HG03135 (cell line): Measurements from ENCODE around the gene PSMC3.
"Not testable (repeated sequence)": the region's sequence is repeated elsewhere in the genome, so short reads cannot be mapped to it uniquely, and the experiment has no call there.

Experiments used
- ATAC-seq: cut with Tn5 transposase; IDR thresholded peaks from one replicate; pipeline ENCODE4 v1.9.1; 2021; ENCODE audit warnings: mild to moderate bottlenecking, moderate library complexity; ENCODE audit not compliant: unreplicated experiment

The PSMC3 gene

GRCh38 chr11:47426062-47426956 is at the start of gene PSMC3:
TSS of gene PSMC3 (minus strand) at chr11:47426439. CDS start at chr11:47426279, 160 bp downstream.
- peak; percentile 93 for ATAC-seq

GRCh38 chr11:47470671-47471070 is 44.4 kb upstream of the PSMC3 start:
- no peak for ATAC-seq

GRCh38 chr11:47469361-47470179 is 43.3 kb upstream of the PSMC3 start:
- ATAC-seq = no peak

- no peak for ATAC-seq
Observed at GRCh38 chr11:47468598-47469214, 42.5 kb upstream of the PSMC3 start.

DNA sequence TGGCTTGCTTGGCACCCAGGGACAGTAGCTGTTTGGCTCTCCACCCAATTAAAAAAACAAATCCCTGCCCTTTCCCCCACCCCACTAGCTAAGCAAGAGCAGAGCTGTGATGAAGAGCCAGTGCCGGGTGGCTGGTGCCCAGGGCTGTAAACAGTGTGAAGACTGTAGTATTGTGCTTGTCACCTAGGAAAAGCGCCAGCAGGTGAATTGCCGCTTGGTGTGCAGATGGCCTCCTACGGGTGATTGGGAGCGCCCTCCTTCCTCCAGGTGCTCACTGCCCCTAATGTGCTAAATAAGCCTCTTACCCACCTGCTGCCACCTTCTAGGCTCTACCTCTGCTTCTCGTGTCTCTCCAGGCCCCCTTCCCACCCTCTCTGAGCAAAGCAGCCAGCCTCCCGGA is 41.1 kb upstream of the PSMC3 start:
- no peak for ATAC-seq

- ATAC-seq = no peak
Observed at GRCh38 chr11:47466701-47467250, 40.5 kb upstream of the PSMC3 start.

- no peak for ATAC-seq
Observed at GRCh38 chr11:47466201-47466600, 40.0 kb upstream of the PSMC3 start.

DNA sequence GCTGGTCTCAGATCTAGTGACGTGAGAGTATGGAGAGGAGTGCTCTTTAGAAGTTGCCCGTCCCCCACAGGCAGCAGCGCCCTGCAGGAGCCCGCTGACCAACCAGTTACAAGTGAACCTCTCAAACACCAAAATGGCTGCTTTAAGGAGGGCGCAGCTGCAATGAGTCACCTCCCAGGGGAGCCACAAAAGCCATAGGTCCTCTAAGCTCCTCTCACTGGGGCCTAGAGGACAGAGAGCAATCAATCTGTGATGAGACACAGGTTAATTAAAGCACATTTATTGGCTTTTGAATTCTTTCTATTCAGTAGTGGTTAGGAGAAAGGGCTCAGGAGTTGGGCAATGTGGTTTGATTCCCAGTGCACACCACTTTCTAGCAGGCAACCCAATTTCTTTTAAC is 38.2 kb upstream of the PSMC3 start:
- no peak for ATAC-seq

DNA sequence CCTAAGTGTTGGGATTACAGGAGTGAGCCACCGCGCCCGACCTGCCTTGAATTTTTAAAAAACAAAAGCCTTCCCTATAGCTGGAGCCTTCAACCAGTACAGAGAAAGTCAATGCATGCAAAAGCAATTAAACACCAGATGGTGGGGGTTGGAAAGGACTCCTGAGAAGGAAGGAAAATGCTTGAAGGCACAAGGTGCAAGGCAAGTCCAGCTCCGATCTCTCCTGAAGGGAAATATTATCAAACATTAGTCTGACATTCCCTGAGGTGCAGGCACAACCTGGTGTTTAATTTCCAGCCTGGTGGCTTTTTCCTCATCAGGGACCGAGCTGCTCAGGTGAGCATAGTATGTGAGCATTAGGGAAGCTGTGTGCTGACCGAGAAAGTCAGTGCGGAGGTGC is 35.6 kb upstream of the PSMC3 start:
- no peak for ATAC-seq

DNA sequence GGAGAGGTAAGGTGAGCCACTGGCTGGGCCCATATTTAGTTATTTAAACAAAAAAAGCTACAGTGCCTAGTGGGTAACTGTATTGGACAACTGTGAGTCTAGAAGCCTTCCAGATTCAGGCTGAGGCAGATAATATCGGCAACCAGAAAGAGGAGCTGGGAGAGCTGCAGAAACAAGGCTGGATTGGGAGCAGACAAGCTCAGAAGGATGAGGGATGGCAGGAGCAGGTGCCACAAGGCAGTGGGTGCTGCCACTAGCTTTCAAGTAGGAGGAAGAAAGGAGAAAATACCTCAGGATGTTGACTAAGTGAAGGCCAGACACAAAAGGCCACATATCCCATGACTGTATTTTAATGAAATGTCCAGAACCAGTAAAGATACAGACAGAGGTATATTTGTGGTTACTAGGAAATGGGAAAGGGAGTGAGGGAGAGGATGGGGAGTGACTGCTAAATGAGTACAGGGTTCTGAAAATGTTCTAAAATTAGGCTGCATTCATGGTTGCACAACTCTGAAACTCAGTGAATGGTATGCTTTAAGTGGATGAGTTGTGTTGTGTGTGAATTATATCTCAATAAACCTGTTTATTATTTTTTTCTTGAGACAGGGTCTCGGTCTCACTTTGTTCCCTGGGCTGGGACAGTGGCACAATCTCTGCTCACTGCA is 34.5 kb upstream of the PSMC3 start:
- no peak for ATAC-seq

GRCh38 chr11:47454258-47454671 is 28.0 kb upstream of the PSMC3 start:
- ATAC-seq = not testable (repeated sequence)

GRCh38 chr11:47453365-47453764 is 27.1 kb upstream of the PSMC3 start:
- no peak for ATAC-seq

DNA sequence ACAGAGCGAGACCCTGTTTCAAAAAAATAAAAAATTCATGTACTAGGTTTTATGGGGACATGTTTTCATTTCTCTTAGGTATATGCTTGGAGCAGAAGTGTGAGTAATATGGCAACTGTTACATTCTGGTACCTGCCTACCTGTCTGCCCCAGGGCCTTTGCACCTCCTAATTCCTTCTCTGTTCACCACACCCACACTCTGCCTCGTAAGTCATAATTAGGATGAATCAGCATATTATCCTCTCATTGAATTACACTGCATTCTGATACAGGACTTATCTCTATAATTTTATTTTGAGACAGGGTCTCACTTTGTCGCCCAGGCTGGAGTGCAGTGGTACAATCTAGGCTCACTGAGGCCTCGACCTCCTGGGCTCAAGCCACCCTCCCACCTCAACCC is 25.8 kb upstream of the PSMC3 start:
- no peak for ATAC-seq

- ATAC-seq = no peak
Observed at GRCh38 chr11:47451436-47451835, 25.2 kb upstream of the PSMC3 start.

GRCh38 chr11:47449541-47449940 is 23.3 kb upstream of the PSMC3 start:
- no peak for ATAC-seq

GRCh38 chr11:47448566-47449427 is 22.6 kb upstream of the PSMC3 start, which contains the start of gene RAPSN:
TSS of gene RAPSN (minus strand) at chr11:47449136. CDS start at chr11:47448964, 172 bp downstream.
- ATAC-seq = no peak

DNA sequence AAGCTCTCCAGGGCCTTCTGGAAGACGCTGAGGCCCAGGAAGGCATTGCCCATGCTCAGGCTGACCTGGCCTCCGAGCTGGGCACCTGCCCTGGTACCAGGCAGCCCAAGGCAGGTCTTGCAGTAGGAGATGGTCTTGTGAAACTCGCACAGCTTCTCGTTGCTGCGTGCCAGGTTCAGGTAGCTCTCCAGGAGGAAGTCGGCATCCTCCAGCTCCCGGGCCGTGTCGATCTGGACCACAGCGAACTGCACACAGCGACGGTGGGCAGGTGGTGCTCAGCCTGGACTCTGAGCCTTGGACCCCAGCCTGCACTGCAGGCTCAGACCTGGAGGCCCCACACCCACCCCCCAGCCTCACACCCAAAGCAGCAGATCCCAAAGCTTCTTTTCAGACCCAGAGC is 21.7 kb upstream of the PSMC3 start:
- ATAC-seq = no peak

- ATAC-seq = no peak
Observed at GRCh38 chr11:47446833-47447232, 20.6 kb upstream of the PSMC3 start.

GRCh38 chr11:47445840-47446239 is 19.6 kb upstream of the PSMC3 start:
- ATAC-seq = no peak

DNA sequence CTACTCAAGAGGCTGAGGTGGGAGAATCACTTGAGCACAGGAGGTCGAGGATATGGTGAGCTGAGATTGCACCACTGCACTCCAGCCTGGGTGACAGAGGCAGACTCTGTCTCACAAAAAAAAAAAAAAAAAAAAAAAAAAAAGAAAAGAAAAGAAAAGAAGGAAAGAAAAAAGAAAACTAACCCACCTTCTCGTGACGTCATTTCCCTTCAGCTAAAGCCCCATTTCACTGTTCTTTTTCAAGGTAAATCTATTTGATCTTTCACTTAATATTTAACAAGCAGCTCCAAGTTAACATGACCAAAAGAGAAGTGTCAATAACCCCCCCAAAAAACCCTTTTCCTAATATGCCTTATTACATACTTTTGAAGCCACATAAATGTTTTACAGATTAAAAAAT is 17.6 kb upstream of the PSMC3 start:
- no peak for ATAC-seq
